Stimulated activated CD8-positive, alpha-beta memory T cell treated with anti-CD3 and anti-CD28 coated beads, Interleukin-12 subunit alpha, Interleukin-12 subunit beta, amount 100 ng/mL, for 4 hours (primary cell): Measurements from ENCODE around the gene EPS15.
"Not testable (repeated sequence)": the region's sequence is repeated elsewhere in the genome, so short reads cannot be mapped to it uniquely, and the experiment has no call there.

Experiments
- DNase-seq: peaks from one replicate; pipeline ENCODE4 v3.0.0-alpha.2; 2020; ENCODE audit warnings: low read depth

Gene EPS15

DNA sequence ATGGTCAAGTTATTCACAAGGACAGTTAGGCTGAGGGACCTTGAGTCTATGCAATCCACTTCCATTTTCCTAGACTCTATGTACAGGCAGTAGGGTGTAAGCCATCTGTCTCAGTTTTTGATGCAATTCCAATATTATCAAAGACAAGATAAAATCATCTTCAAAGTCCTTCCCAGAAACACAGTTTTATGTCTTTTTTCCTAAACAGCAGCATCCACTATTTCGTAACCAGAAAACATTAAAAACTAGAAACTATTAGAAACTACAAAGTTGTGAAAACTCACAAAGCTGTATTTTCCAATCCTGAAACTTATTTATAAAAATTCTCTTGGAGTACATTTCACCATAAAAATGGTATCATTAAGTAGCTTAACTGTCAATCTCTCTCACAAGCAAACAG, 93.8 kb downstream of the EPS15 start:
- DNase-seq: no peak

DNA sequence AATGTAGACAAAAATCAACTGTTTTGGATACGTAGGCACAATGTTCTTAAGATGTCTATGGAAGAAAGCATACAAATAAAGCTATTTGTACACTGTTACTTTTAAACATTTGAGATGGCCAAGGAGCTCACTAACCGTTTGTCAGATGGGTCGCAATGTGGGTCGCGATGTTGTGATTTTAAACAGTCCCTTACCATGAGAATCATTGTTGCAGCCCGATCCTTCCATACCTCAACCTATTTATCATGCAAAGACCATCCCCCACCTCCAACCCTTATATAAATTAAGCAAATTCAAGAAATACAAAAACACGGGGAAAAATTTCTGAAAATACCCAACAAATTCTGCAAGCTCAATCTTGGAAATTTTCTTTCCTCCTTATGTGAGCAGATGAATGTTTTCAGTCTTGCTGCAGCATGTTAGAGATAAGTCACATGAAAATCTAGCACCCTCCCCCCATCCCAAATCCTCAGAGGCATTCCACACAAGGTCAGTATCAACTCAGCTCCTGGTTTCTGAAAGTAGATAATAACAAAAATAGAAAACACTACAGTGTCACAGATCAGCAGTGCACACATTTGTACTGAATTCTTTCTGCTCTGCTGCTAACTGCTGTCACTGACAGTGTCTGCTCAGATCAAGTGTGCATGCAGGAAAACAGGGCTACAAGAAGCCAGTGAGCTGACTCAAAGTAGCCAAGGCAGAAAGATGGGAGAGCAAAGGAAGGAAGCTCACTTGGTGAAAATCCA, 95.8 kb downstream of the EPS15 start:
- no peak for DNase-seq

DNA sequence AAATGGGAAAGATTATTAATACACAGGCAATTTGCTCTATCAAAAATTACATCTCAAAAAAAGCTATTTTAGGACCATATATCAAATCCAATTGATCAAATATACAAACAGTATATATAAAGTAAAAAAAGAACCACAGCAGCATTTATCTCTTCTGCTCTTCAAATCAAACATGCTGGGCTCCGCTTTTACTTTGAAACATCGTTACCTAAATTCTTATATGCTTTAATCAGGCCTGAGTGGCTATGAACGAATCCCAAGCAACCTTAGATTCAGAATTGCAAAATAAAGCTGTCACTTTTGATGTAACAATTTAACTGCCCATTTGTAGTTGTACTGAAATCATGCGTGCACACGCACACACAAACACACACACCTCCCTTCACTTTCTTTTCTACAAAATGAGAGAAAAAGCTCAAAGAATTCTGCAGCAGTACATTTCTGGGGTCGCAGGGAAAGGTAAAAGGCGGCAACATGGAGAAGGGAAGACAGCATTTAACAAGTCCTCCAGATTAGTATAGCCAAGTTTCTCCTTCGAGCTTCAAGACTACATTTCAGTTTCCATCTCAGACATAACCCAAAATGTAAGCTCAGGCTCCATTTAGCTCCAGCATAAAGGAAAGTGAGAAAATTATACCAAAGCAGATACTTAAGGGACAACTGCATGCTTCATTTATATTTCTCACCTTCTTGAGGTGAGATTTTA, 96.5 kb downstream of the EPS15 start:
- no peak for DNase-seq

DNA sequence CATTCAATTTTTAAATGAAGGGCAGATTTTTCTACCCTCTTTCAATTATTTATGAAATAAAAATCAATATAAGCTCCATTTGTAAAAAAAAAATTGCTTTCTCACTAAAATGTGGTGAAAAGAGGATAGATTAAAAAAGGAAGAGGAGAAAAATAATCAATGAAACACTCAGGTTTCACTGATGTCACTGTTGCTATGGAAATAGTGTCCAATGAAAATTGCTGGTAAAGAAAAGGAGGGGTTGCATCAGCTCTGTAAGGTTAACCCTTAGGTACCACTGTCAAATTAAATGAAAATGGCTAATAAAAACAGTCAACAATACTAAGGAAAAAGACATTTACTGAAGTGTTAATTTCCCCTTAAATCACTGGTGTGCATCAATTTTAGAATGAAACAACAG, 97.1 kb downstream of the EPS15 start:
- DNase-seq: no peak

DNA sequence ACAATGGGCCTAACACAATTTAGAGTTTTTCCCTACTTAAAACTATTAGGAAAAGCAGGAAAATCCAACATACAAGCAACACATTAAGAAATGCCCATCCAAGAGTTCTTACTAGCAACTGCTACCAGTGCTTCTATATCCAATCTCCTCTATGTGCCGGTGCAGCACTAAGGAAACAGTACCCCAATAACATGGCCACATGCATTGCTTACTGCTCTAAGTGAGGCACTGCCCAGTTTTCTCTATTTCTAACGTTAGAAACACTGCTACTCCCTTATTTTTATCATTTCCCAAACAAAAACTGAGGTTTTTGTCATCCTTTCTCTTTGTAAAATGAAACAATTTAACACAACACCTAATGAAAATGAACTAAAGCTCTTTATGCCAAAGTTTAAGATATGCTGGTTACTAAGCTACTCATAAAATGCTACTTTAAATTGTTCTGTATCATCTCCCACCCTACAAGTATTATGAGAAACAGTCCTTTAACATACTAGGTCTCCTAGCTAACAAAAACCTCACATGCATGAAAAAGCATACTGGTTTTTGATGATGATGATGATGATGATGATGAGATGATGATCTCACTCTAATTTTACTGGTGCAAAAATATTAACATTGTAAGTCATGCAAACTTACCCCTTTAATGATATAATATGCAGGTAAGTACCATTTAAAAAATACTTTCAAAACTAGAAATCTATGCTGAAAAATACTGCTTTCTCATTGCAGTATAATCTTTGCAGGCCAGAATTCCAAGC, 98.0 kb downstream of the EPS15 start:
- DNase-seq: no peak

DNA sequence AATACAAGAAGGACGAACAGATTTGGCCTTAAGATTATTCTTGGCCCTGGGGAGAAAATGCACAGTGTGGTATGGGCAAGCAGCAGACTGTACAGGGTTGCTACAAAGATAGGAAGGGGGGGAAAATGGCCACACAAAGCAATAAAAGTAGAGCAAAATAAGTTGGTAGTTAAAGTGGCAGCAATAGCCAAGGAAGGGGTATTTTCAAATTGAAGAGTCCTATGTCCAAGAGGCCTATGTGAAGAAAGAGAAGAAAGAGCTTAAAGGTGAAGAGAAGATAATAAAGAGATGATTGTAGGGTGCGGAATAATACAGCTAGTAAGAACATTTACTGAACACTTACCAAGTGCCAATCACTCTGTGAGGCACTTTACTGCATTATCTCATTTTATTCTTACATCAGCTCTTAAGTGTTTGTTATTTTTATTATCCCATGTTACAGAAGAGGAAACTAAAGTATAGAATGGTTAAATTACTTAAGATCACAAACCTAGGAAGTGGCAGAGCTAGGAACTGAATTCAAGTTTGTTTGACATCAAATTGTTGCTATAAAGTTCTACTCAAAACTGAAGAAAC, 100.6 kb downstream of the EPS15 start:
- DNase-seq: no peak

DNA sequence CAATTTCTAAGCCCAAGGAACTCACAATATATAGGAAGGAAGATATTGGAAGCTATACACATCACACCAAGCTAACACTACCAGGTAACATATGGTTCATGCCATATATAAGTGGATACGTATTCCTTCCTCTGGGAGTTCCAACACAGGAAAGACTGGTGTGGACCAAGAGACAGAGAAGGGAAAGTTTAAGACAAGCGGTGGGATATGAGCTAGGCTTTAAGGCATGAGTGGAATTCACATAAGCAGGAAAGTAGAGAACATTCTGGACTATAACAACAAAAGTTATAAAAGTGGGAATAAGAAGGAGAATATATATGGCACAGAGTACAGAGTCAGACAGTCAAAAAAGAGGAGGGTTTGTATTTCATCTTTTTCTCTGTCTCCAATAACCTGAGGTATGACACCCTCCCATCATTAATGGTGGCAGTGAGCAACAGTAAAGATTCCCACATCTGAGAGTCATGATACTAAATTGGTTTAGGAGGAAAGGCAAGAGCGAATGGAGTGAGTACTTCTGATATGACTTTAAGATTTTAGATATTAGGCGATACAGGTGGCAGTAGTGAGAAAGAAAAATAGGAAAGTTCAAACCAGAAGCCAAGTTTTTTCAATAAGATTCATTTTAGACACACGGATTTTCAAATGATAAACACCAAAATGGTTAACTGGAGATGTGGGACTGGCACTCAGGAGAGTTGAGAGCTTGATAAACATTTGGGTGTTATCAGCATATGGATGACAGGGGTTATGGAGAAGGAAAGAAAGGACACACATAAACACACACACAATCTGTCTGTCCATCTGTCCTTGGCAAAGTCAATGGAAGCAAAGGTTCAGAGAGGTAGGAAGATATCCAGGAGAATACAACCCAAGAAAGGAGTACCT, 101.3 kb downstream of the EPS15 start:
- DNase-seq: no peak

DNA sequence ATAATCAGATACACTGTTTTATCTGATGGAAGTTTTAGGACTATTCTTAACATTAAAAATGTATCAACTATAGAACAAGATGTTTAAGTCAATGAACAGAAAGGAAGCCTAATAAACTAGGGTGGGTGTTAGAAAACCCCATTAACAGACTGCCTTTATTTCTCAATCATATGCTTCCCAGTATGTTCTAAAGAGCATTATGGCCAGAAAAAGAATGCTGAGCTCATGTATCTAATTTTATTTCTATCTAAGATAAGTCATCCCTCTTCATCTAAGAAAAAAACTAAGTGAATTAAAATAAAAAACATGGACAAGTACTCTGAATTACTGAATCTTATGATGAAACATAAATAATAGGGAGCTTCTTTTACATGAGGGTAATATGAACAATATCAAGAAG, 102.2 kb downstream of the EPS15 start:
- DNase-seq: no peak

DNA sequence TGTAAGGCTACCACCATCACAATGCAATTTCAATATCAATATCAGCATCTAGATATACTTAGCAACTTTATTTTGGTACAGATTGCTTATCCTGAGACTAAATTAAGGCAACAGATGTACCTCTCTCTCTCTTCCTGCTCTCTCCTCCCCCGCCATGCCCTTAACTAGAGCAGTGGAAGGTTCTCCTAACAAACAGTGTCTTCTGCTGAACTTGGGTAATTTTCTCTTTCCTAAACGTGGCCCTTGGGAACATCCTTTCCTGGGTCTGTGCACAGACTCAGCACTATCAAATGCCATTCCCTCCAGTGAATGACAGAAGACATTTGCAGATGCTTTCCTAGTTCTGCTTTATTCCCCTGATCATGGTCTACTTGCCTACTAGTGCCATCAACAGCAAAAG, 103.1 kb downstream of the EPS15 start:
- no peak for DNase-seq

DNA sequence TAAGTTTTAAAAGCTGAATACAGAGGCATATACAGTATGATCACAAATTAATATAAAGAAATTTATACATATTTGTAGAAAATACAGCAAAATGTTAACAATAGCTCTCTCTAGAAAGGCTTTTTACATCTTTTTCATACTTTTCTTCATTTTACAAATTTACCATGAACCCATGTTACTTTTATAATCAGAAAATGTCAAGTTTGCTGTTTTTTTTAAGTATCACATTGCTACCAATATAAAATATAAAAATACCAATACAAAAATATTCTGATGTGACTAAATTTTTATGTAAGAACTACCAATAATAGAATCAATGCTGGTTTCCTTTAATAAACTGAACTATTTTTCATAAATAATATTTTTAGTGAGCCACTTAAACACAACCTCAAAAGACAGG, 104.3 kb downstream of the EPS15 start:
- no peak for DNase-seq

DNA sequence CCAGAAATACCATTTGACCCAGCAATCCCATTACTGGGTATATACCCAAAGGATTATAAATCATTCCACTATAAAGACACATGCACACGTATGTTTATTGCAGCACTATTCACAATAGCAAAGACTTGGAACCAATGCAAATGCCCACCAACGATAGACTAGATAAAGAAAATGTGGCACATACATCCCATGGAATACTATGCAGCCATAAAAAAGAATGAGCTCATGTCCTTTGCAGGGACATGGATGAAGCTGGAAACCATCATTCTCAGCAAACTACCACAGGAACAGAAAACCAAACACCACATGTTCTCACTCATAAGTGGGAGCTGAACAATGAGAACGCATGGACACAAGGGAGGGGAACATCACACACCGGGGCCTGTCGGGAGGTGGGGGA, 107.2 kb downstream of the EPS15 start:
- not testable (repeated sequence) for DNase-seq

DNA sequence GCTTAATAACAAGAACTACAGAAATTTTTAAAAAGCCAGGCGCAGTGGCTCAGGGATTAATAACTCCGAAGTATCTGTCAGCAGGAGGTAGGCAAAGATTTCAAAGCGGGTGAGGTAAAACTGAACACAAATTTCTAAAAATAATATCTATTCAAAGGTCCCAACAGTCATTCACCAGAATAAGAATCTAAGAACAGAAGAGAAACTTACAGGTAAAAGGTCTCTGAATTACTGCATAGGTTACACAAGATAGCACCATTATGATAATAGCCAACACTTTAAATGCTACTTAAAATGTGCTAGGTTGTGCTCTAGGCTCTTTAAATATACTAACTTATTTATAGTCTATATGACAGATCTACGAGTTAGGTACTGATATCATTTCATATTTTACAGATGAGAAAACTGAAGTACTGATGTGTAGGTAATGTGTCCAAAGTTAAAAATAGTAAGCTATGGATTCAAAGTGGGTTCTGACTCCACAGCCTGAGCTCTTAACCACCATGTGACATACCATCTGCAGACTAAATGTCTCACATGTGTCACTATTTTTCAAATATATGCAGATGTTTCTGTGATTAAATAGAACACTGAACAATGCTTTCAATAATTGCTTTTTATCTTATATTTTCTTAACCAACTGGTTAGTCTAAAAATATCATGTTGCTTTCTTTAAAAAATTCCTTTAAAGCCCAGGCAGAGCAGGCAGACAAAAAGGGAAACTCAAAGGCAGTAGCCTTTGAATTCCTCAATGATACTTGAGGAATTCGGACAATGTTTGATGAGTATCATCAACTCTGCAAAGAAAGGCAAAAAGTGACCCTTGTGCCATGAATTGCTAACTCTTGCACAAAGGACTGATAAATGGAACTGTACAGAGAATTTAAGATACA, 108.3 kb downstream of the EPS15 start:
- DNase-seq: no peak

DNA sequence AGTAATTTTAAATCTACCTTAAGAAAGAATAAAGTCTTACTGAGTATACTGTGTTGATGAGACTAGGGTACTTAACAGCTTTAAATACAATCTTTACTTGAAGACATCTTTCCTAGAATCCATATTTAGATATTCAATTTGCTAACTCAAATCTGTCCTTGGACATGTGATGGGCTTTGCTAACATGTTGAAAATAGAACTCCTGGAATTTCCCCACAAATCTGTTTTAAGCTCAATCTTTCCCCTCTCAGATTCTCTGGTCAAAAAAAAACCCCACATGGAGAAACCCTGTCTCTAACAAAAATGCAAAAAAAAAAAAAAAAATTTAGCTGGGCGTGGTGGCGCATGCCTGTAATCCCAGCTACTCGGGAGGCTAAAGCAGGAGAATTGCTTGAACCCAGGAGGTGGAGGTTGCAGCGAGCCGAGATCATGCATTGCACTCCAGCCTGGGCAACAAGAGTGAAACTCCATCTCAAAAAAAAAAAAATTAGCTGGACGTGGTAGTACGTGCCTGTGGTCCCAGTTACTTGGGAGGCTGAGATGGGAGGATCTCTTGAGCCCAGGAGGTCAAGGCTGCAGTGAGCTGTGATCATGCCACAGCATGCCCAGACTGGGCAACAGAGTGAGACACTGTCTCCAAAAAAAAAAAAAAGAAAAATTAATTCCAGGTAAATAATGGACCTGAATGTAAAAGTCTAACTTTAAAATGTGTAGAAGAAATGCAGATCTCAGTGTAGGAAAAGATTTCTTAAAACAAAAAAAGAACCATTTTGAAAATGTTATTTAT, 109.1 kb downstream of the EPS15 start:
- DNase-seq: not testable (repeated sequence)

DNA sequence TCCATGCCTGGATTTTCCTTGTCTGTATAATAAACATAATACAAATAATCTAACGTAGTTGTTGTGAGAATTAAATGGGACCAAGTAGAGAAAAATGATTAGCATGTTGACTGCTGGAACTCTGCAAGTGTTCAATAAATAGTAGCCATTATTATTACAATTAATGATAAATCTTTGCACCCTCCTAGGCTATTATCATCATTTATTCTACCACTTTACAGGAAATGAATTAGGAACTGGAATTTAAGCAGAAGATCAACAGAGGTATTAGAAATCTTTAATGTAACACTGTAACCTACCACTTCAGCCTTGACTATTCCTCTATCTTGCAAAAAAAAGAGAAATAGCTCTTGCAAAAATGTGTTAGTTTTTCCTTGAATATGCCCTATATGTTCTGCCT, 126.8 kb downstream of the EPS15 start:
- DNase-seq: no peak

DNA sequence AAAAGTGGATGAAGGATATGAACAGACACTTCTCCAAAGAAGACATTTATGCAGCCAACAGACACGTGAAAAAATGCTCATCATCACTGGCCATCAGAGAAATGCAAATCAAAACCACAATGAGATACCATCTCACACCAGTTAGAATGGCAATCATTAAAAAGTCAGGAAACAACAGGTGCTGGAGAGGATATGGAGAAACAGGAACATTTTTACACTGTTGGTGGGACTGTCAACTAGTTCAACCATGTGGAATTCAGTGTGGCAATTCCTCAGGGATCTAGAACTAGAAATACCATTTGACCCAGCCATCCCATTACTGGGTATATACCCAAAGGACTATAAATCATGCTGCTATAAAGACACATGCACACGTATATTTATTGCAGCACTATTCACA, 128.4 kb downstream of the EPS15 start:
- not testable (repeated sequence) for DNase-seq

DNA sequence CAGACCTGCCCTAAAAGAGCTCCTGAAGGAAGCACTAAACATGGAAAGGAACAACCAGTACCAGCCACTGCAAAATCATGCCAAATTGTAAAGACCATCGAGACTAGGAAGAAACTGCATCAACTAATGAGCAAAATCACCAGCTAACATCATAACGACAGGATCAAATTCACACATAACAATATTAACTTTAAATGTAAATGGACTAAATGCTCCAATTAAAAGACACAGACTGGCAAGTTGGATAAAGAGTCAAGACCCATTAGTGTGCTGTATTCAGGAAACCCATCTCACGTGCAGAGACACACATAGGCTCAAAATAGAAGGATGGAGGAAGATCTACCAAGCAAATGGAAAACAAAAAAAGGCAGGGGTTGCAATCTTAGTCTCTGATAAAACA, 131.8 kb downstream of the EPS15 start:
- DNase-seq: not testable (repeated sequence)

DNA sequence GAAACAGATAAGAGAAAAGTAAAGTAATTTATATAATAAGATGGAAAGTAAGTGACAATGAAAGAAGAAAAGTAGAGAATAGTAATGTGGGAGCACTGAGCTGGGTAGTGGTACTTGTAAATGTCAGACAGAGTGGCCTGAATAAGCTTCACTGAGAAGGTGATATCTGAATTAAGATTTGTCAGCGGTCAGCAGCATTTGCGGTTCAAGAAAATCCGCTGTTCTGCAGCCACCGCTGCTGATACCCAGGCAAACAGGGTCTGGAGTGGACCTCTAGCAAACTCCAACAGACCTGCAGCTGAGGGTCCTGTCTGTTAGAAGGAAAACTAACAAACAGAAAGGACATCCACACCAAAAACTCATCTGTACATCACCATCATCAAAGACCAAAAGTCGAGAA, 132.8 kb downstream of the EPS15 start:
- not testable (repeated sequence) for DNase-seq

DNA sequence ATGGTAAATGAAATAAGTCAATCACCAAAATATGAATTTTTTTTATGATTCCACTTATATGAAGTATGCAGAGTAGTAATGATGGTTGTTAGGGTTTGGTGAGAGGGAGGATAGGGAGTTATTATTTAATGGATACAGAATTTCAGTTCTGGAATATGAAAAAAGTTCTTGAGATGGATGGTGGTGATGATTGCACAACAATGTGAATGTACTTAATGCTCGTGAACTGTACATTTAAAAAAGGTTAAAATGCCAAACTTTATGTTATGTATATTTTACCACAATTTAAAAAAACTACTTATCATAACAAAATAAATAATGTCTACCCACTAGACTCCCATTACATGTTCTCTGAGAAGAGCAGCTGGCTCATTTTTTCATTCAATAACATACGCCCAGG, 133.3 kb downstream of the EPS15 start:
- DNase-seq: no peak

DNA sequence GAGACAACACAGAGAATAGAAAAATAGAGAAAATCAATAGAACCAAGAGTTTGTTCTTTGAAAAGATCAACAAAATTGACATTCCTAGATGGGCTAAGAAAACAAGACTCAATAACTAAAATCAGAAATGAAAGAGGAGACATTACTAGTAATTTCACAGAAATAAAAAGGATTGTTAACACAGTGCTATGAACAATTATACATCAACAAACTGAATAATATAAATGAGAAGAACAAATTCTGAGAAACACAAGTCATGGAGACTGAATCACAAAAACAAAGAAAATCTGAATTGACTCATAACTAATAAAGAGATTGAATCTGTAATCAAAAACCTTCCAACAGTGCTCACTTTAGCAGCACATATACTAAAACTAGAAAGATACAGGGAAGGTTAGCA, 137.1 kb downstream of the EPS15 start:
- DNase-seq: no peak

DNA sequence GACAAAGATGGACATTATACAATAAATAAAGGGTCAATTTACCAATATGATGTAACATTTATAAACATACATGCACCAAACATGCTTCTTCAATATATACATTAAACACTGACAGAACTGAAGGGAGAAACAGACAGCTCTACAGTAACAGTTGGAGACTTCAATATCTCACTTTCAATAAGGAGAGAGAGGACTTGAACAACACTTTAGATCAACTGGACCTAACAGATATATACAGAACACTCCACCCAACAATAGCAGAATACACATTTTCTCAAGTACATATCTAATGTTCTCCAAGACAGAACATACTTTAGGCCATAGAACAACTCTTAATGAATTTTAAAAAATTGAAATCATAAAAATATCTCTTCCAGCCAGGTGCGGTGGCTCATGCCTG, 138.1 kb downstream of the EPS15 start:
- DNase-seq: no peak
